ENCODE data around the gene XXYLT1.
"Not testable (repeated sequence)": the region's sequence is repeated elsewhere in the genome, so short reads cannot be mapped to it uniquely, and the experiment has no call there.

XXYLT1 gene

DNA sequence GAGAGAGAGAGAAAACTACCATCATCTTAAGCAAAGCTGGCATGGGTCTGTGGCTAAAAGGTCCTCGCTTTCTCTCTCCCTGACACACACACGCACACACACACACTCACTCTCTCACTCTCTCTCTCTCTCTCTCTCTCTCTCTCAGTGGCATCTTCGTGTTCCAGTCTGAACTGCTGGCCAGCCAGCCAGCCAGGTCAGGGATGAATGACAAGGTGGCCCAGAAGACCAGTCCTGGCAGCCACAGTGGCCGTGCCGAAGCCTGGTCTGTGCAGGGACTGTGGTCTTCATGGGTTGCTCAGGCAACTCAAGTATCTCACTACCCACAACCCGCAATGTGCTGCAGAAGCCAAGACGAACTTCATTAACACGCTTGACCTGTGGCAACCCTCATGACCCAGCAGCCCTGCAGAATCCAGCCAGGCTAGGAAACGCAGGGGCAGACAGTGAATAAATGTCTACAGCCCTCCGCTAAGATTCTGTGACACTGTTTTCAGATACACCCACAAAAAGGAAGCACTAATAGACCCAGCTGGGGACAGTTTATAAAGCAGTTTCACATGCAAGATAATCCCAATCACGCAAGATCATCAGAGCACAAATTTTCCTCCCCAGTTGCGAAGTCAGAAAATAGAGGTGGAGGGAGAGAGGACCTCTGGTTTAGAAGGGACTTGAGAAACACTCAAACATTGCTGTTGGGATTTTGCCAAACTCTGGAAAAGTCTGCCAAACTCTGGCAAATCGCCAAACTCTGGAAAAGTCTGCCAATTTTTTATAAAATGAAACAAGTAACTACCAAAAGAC, 66.4 kb downstream of the XXYLT1 start:
- peak; percentile 78 for DNase-seq

DNA sequence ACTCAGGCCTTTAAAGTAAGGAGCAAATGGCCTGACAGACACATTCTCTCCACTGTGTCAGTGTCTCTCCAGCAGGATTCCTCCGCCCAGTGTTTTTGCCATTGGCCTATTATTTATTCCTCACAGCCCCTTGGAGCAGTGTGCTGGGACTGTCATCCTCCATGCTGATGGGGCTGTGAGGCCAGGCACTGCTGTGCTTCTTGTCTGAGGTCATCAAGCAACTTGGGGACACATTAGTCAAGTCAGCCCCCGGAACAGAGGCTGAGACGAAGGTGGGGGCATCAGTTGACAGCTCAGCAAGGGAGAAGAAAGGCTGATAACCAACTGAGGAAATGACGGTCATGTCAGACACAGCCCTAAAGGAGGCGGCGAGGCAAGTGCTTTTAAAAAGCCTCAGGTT, 67.4 kb downstream of the XXYLT1 start:
- no peak for DNase-seq

DNA sequence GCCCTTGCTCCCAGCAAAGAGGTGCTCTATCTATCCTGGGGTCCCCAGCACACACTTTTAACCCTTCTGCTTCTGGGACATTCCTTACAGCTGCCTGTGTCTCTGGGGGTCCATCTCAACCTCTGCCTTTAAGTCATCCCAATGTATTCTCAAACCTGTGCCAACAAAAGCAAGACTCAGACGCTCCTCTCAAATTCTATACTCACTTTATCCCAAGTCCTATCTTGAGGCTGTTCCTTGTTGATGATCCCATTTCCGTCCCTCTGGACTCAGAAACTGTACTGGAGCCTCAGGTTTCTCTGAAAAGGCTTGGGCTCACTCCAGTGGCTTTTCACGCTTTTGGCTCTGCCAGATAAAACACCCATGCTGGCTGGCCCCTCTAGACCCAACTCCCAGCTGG, 69.7 kb downstream of the XXYLT1 start:
- no peak for DNase-seq

GRCh38 chr3:195200010-195200822, 70.7 kb downstream of the XXYLT1 start:
- no peak for DNase-seq

DNA sequence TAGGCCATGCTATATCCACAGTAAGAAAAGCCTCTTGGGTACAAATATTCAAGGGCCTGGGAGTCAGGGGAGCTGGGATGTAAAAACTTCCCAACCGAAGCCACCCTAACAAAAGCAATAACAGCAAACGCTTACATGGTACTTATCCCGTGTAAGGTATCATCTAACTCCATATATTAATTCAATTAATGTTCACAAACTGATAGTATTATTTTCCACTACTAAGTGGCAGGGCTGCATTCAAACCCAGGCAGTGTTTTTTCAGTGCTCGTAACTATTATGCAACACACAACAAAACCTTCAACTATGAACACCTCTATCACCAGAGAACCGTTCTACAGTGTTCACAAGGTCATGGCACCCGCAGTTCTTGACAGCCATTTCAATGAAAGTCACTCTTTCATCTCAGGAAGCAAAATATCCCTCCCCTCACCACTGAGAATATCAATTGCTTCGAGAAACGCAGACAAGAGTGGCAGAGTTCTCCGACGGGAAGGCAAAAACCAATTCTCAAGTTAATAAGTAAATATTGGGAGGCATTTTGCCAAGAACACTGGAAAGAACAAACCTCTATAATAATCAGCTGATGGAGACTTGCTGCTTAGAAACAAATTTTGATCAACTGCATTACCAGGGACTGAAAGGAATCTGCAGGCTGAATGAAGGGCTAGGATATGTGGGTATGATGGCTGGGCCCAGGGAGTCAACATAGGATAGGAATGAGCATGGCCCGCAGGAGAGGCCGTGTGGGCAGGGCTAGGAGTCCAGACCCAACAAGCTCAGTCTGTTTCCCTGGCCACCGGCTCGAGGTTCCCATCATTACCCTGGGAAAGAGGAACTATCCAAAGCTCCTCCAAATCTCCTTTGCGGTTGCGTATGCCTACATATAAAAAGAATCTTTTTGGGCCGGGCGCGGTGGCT, 72.3 kb downstream of the XXYLT1 start:
- DNase-seq, result no peak

- DNase-seq, result no peak
Measured at GRCh38 chr3:195197765-195198425, 73.1 kb downstream of the XXYLT1 start.

DNA sequence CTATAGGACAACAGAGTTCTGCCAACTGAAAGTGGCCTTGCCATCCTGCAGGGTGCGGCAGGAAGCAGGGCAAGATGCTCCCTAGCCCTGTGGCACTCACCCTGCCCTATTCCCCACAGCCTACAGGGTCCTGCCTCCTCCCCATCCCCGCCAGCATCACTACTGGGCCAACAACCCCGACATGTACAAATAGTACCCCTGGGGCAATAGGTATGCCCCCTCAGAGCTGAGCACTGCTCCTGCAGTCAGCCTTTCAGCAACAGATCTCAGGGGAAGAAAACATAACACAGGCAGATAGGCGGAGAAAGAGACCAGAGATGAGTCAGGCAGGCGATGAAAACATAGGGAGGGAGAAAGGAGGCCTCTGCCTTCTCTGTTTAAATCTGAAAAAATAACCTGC, 74.7 kb downstream of the XXYLT1 start:
- DNase-seq, result no peak

- peak; percentile 90 for DNase-seq
Measured at GRCh38 chr3:195195321-195196209, 75.4 kb downstream of the XXYLT1 start.

GRCh38 chr3:195194559-195195206, 76.3 kb downstream of the XXYLT1 start:
- peak; percentile 57 for DNase-seq

GRCh38 chr3:195191580-195191979, 79.4 kb downstream of the XXYLT1 start:
- no peak for DNase-seq

DNA sequence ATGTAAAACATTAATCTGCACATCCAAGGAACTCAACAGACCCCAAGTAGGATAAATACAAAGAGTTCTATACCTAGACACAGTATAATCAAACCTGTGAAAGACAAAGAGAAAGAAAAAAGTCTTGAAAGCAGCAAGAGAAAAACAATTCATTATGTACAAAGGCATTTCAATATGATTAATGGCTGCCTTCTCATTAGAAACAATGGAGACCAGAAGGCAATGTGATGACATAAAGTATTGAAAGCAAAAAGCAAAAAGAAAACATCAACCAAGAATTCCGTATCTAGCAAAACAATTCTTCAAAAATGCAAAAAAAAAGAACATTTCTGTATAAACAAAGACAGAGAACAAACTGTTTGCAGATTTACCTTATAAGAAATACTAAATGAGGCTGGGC, 81.1 kb downstream of the XXYLT1 start:
- DNase-seq, result no peak

- no peak for DNase-seq
Measured at GRCh38 chr3:195188426-195188927, 82.5 kb downstream of the XXYLT1 start.

- DNase-seq, result no peak
Measured at GRCh38 chr3:195187609-195188425, 83.1 kb downstream of the XXYLT1 start.

DNA sequence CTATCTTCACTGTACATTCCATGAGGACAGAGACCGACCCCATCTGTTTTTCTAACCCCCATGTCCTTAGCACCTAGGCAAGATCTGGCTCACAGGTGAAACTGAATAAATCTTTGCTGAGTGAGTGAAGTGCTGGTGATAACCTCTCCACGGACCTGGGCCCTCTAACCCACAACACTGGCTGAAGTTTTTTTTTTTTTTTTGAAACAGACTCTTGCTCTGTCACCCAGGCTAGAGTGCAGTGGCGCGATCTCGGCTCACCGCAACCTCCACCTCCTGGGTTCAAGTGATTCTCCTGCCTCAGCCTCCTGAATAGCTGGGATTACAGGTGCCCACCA, 84.3 kb downstream of the XXYLT1 start:
- not testable (repeated sequence) for DNase-seq

DNA sequence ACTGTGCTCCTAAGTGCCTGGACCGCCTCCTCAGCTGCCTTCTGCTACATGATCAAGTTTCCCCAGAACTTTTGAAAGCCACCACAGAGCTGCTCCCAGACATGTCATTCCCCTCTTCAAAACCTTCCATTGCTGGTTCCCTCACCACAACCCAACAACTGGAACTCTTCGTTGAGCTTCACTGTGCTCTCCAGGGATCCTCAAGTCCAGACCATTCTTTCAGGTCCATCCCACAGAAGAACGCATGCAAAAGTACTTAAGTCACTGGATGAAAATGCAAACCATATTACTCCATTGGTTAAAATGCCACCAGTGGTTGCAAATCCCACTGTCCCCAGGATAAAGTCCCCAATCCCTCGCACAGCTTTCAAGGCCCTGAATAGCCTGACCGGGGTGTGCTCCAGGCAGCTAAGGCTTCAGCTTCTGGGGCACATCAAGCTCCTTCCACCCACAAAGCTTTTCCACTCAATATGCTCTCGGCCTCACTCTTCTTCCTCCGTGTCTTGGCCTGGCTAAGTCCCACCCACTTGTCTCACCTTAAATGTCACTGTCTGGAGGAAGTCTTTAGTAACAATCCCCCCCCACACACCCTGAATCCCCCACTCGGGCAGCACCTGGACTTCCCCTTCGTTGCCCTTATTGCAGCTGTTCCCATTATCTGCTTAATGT, 84.8 kb downstream of the XXYLT1 start:
- no peak for DNase-seq

DNA sequence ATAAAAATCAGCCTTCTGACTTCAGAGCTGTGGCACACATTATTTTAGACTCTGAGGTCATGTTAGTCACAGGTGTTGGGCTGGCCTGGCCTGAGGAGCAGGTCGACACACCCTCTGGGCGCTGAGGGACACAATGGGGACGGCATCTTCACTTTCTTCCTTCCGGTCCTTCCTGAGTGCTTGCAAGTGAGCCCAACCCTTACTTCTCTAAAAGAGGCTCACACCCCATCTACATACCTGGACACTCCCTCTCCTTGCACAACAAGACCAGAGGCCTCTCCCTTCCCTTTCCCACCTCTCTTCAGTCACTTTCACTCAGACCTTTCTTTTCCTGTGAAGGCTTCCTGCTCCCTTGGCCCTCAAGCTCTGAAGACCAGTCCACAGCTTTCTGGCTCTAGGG, 85.4 kb downstream of the XXYLT1 start:
- no peak for DNase-seq

GRCh38 chr3:195184716-195185421, 86.1 kb downstream of the XXYLT1 start:
- DNase-seq, result no peak

DNA sequence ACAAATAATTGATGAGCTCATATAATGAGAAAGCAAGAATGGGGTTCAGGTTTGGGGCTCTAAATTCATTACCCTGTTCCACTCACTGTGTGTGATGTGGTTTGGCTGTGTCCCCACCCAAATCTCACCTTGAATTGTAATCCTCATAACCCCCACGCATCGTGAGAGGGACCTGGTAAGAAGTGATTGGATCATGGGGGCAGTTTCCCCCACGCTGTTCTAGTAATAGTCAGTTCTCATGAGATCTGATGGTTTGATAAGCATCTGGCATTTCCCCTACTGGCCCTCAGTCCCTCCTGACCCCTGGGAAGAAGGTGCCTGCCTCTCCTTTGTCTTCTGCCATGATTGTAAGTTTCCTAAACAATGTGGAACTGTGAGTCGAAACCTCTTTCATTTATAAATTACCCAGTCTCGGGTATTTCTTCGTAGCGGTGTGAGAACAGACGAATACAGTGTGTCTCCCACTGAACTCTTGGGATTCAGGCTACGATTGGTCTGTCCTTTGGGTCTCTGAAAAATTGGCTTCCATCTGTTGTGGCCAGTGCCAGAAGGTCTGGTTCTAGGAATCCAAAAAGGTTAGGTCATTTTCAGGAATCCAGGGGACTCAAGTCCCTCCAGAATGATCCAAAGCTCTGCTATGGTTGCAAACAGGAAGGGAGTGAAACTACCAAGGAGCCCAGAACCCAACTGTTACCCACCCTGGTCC, 87.7 kb downstream of the XXYLT1 start:
- no peak for DNase-seq

All from NCI-H1092 treated with DMSO at 0.1 percent for 48 hours (cell line).